GM23338 (cell line): Measurements from ENCODE around the gene PAX5. TPM values are rescaled to one million over a fixed set of nuclear protein-coding genes. Genes with fewer than 3 reads are reported as not detected.

Source experiments
- ATAC-seq: fragments of 200-7000 bp; cut with Tn5 transposase; 3 replicates; pipeline ENCODE4 v1.9.1; 2020
- DNase-seq: peaks from one replicate; pipeline ENCODE4 v3.0.0-alpha.2; 2015; ENCODE audit warnings: low spot score
- H2AFZ ChIP-seq: fragments of 200-600 bp; sonication (generic); 2 replicates; pipeline ENCODE4 v1.8.0; 2016; ENCODE audit warnings: antibody characterized with exemption, mild to moderate bottlenecking, moderate library complexity
- H3F3A ChIP-seq: fragments of 200-600 bp; sonication (generic); replicated peaks from 2 replicates; pipeline ENCODE4 v1.8.0; 2017; ENCODE audit warnings: antibody characterized with exemption, mixed run types, low read depth
- H3K27ac ChIP-seq: fragments of 200-600 bp; sonication (generic); 2 replicates; pipeline ENCODE4 v1.6.1; 2016; ENCODE audit warnings: low read depth
- H3K27me3 ChIP-seq: fragments of 200-600 bp; sonication (generic); 2 replicates; pipeline ENCODE4 v1.8.0; 2016; ENCODE audit warnings: mild to moderate bottlenecking, mixed run types, moderate library complexity; ENCODE audit not compliant: insufficient read depth
- H3K36me3 ChIP-seq: fragments of 200-600 bp; sonication (generic); 2 replicates; pipeline ENCODE4 v1.8.0; 2016; ENCODE audit warnings: mild to moderate bottlenecking; ENCODE audit not compliant: insufficient read depth
- H3K4me1 ChIP-seq: fragments of 200-600 bp; sonication (generic); 2 replicates; pipeline ENCODE4 v1.8.0; 2016; ENCODE audit warnings: mild to moderate bottlenecking, moderate library complexity; ENCODE audit not compliant: insufficient read depth
- H3K4me2 ChIP-seq: fragments of 200-600 bp; sonication (generic); 2 replicates; pipeline ENCODE4 v1.7.1; 2017; ENCODE audit warnings: mixed run types
- H3K4me3 ChIP-seq: fragments of 200-600 bp; sonication (generic); 2 replicates; pipeline ENCODE4 v1.6.1; 2016; ENCODE audit warnings: mixed run types
- H3K79me2 ChIP-seq: fragments of 200-600 bp; sonication (generic); replicated peaks from 2 replicates; pipeline ENCODE4 v1.8.0; 2017; ENCODE audit warnings: mild to moderate bottlenecking; ENCODE audit not compliant: insufficient read depth
- H3K9me2 ChIP-seq: fragments of 200-600 bp; sonication (generic); 2 replicates; pipeline ENCODE4 v1.8.0; 2017; ENCODE audit not compliant: insufficient read depth
- H4K20me1 ChIP-seq: fragments of 200-600 bp; sonication (generic); replicated peaks from 2 replicates; pipeline ENCODE4 v1.8.0; 2017; ENCODE audit warnings: mild to moderate bottlenecking; ENCODE audit not compliant: insufficient read depth
- H3K27ac Mint-ChIP-seq: 2 replicates; pipeline ENCODE4 v1.8.0; 2020; ENCODE audit warnings: inconsistent platforms, mild to moderate bottlenecking, moderate library complexity, mixed read lengths
- H3K27me3 Mint-ChIP-seq: 3 replicates; pipeline ENCODE4 v1.8.0; 2022; ENCODE audit warnings: low read depth, mild to moderate bottlenecking, moderate library complexity, mixed read lengths, inconsistent platforms; ENCODE audit not compliant: insufficient read depth, poor library complexity
- H3K36me3 Mint-ChIP-seq: 3 replicates; pipeline ENCODE4 v1.8.0; 2021; ENCODE audit warnings: low read depth, mild to moderate bottlenecking, inconsistent platforms, moderate library complexity, mixed read lengths
- H3K4me1 Mint-ChIP-seq: 3 replicates; pipeline ENCODE4 v1.8.0; 2020; ENCODE audit warnings: mild to moderate bottlenecking, inconsistent platforms, mixed read lengths
- H3K4me3 Mint-ChIP-seq: 3 replicates; pipeline ENCODE4 v1.8.0; 2021; ENCODE audit warnings: moderate library complexity, mild to moderate bottlenecking, inconsistent platforms, mixed read lengths
- H3K9me3 Mint-ChIP-seq: 3 replicates; pipeline ENCODE4 v1.8.0; 2020; ENCODE audit warnings: moderate library complexity, mild to moderate bottlenecking, inconsistent platforms, mixed read lengths
- CREB1 ChIP-seq: fragments of 250-450 bp; sonication (Bioruptor Pico); IDR thresholded peaks from 2 replicates; pipeline ENCODE4 v1.5.0; 2020; ENCODE audit warnings: low read depth, mild to moderate bottlenecking, moderate library complexity
- EZH2 ChIP-seq: fragments of 200-600 bp; sonication (generic); IDR thresholded peaks from one replicate; pipeline ENCODE4 v1.8.0; 2017; ENCODE audit warnings: antibody characterized with exemption, mild to moderate bottlenecking, low read depth; ENCODE audit not compliant: unreplicated experiment
- EZH2phosphoT487 ChIP-seq: fragments of 200-600 bp; sonication (generic); IDR thresholded peaks from one replicate; pipeline ENCODE4 v1.8.1; 2018; ENCODE audit warnings: antibody characterized with exemption; ENCODE audit not compliant: unreplicated experiment
- JUNB ChIP-seq: IDR thresholded peaks from one replicate; pipeline ENCODE4 v1.6.1; 2016; ENCODE audit warnings: antibody characterized with exemption; ENCODE audit not compliant: unreplicated experiment
- NANOG ChIP-seq: IDR thresholded peaks from 2 replicates; pipeline ENCODE4 v1.6.1; 2016; ENCODE audit warnings: antibody characterized with exemption, borderline replicate concordance
- POLR2AphosphoS5 ChIP-seq: IDR thresholded peaks from 2 replicates; pipeline ENCODE4 v1.6.1; 2016; ENCODE audit warnings: antibody characterized with exemption, low read depth
- ZNF114 ChIP-seq: fragments of 250-450 bp; sonication (Bioruptor Pico); IDR thresholded peaks from 2 replicates; pipeline ENCODE4 v1.5.0; 2020; ENCODE audit warnings: mild to moderate bottlenecking, moderate library complexity
- ZNF331 ChIP-seq: fragments of 250-450 bp; sonication (Bioruptor Pico); IDR thresholded peaks from 2 replicates; pipeline ENCODE4 v1.5.0; 2020; ENCODE audit warnings: low read depth, mild to moderate bottlenecking, moderate library complexity
- polyA plus RNA-seq: library from polyadenylated mRNA; unstranded; fragments of >200 nt; fragmentation: Nextera tagmentation; extraction: Ambion mirVana; gene quantifications from 2 replicates; pipeline ENCODE4 v1.2.1, GENCODE V29; 2016
- total RNA-seq: library from RNA; depleted of rRNA; stranded (reverse); fragments of >200 nt; shearing (Covaris generic); gene quantifications from 2 replicates; pipeline ENCODE4 v1.2.3, GENCODE V29; 2014
- TF ChIP-seq, protein P1 (sequence below): IDR thresholded peaks from one replicate; pipeline ENCODE4 v1.6.1; 2018; ENCODE audit warnings: antibody characterized with exemption; ENCODE audit not compliant: unreplicated experiment
- TF ChIP-seq, protein P2 (sequence below): IDR thresholded peaks from 2 replicates; pipeline ENCODE4 v1.6.1; 2016; ENCODE audit warnings: antibody characterized with exemption
- TF ChIP-seq, protein P3 (sequence below), 2 experiments: fragments of 200-600 bp in 1 of 2; sonication (generic) in 1 of 2; conservative IDR thresholded peaks; 2 replicates each; pipeline versions ENCODE4 v1.5.1 to v1.6.1; 2016 to 2017; ENCODE audit warnings: antibody characterized with exemption in 2 of 2, low read depth in 2 of 2, mild to moderate bottlenecking in 2 of 2, moderate library complexity in 1 of 2

The PAX5 gene
- total and polyA plus RNA-seq, 2 experiments from 2014 or later, result 0.17 to 0.60 TPM

DNA sequence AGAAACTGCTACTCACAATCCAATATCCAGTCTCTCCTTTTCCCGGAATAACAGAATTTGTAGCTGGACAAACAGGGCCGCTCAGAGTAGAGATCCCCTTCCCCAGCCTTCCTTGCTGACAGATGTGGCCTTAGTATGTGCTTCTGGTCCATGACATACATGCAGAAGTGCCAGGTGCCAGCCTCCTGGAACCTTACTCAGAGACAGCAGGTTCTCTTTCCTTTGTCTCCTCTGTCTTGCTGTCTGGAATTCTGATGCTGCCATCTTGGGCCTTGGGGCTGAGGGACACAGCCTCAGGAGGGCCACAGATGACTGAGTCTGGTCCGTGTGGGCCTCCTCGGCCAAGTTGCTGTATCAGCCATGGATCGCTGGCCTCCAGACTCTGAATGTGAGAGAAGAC, 210.1 kb downstream of the PAX5 start (continued):
- TF ChIP-seq, protein P1, sequence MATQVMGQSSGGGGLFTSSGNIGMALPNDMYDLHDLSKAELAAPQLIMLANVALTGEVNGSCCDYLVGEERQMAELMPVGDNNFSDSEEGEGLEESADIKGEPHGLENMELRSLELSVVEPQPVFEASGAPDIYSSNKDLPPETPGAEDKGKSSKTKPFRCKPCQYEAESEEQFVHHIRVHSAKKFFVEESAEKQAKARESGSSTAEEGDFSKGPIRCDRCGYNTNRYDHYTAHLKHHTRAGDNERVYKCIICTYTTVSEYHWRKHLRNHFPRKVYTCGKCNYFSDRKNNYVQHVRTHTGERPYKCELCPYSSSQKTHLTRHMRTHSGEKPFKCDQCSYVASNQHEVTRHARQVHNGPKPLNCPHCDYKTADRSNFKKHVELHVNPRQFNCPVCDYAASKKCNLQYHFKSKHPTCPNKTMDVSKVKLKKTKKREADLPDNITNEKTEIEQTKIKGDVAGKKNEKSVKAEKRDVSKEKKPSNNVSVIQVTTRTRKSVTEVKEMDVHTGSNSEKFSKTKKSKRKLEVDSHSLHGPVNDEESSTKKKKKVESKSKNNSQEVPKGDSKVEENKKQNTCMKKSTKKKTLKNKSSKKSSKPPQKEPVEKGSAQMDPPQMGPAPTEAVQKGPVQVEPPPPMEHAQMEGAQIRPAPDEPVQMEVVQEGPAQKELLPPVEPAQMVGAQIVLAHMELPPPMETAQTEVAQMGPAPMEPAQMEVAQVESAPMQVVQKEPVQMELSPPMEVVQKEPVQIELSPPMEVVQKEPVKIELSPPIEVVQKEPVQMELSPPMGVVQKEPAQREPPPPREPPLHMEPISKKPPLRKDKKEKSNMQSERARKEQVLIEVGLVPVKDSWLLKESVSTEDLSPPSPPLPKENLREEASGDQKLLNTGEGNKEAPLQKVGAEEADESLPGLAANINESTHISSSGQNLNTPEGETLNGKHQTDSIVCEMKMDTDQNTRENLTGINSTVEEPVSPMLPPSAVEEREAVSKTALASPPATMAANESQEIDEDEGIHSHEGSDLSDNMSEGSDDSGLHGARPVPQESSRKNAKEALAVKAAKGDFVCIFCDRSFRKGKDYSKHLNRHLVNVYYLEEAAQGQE, result no peak
- TF ChIP-seq CREB1 (CRISPR knock-in tag), result no peak

DNA sequence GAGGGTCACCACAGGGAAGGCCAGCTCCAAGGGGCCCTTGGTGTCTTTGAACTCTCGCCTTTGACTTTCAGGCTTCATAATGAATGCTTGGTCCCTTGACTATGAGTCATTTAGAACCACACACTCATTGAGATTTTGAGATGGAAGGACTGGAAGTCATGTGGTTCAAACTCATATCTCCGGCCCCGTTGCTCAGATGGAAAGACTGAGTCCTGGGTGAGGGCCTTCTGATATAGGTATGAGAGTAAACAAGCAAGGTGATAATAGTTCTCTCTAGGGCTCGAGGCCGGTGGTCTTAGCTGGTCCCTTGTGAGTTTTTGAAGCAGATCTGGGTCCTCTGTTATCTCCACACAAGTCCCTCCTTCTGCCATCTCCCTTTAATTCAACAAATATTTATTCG, 210.6 kb downstream of the PAX5 start:
- H3K9me2 ChIP-seq, result no peaks in the 10 kb centered on the region
- H3K4me2 ChIP-seq, result no peak overlapping the region
- no peak overlapping the region for H3K27ac Mint-ChIP-seq
- H3K4me3 ChIP-seq, result no peak overlapping the region
- no peak overlapping the region for H3K27ac ChIP-seq
- H4K20me1 ChIP-seq, result no peaks in the 10 kb centered on the region
- ATAC-seq, result no peak
- no peaks in the 10 kb centered on the region; the same call in 2 of the 3 replicates for H3K36me3 Mint-ChIP-seq
- no peak overlapping the region for H2AFZ ChIP-seq
- no peak for DNase-seq
- H3K4me1 ChIP-seq, result peaks cover 8% of the 10 kb centered on the region; the same call in 1 of the 2 replicates
- H3K79me2 ChIP-seq, result no peaks in the 10 kb centered on the region
- H3K4me3 Mint-ChIP-seq, result no peak overlapping the region
- H3K4me1 Mint-ChIP-seq, result peaks cover 28% of the 10 kb centered on the region
- H3K27me3 Mint-ChIP-seq, result peaks cover 8% of the 10 kb centered on the region
- H3K27me3 ChIP-seq, result peaks cover 14% of the 10 kb centered on the region
- no peaks in the 10 kb centered on the region for H3F3A ChIP-seq
- H3K36me3 ChIP-seq, result no peaks in the 10 kb centered on the region
- no peaks in the 10 kb centered on the region for H3K9me3 Mint-ChIP-seq
- TF ChIP-seq ZNF331 (CRISPR knock-in tag), result no peak
- TF ChIP-seq ZNF114 (CRISPR knock-in tag), result no peak
- TF ChIP-seq, protein P2, sequence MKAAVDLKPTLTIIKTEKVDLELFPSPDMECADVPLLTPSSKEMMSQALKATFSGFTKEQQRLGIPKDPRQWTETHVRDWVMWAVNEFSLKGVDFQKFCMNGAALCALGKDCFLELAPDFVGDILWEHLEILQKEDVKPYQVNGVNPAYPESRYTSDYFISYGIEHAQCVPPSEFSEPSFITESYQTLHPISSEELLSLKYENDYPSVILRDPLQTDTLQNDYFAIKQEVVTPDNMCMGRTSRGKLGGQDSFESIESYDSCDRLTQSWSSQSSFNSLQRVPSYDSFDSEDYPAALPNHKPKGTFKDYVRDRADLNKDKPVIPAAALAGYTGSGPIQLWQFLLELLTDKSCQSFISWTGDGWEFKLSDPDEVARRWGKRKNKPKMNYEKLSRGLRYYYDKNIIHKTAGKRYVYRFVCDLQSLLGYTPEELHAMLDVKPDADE, result no peak
- TF ChIP-seq EZH2phosphoT487, result no peak
- TF ChIP-seq EZH2, result no peak
- no peak for TF ChIP-seq JUNB
- no peak for TF ChIP-seq POLR2AphosphoS5
- no peak for TF ChIP-seq CREB1 (CRISPR knock-in tag)
- TF ChIP-seq, protein P3, sequence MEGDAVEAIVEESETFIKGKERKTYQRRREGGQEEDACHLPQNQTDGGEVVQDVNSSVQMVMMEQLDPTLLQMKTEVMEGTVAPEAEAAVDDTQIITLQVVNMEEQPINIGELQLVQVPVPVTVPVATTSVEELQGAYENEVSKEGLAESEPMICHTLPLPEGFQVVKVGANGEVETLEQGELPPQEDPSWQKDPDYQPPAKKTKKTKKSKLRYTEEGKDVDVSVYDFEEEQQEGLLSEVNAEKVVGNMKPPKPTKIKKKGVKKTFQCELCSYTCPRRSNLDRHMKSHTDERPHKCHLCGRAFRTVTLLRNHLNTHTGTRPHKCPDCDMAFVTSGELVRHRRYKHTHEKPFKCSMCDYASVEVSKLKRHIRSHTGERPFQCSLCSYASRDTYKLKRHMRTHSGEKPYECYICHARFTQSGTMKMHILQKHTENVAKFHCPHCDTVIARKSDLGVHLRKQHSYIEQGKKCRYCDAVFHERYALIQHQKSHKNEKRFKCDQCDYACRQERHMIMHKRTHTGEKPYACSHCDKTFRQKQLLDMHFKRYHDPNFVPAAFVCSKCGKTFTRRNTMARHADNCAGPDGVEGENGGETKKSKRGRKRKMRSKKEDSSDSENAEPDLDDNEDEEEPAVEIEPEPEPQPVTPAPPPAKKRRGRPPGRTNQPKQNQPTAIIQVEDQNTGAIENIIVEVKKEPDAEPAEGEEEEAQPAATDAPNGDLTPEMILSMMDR (conservative IDR thresholded peaks at IDR 0.05; ENCODE audit: low read depth in 2 of 2), result no peak
- no peak for TF ChIP-seq NANOG
